Tibial nerve (tissue), 4 donors: ENCODE results near the gene C9orf50. TPM values are rescaled to one million over a fixed set of nuclear protein-coding genes. Genes with fewer than 3 reads are reported as not detected.

ENCODE experiments used
- DNase-seq, 2 donors: peaks; one replicate each; pipeline ENCODE4 v3.0.0-alpha.2; 2019; ENCODE audit warnings: low spot score in 2 of 2
- H3K27ac ChIP-seq, 4 donors: fragments of 200-600 bp; sonication (generic) in 3 of 4; one replicate each; pipeline ENCODE4 v1.5.1; 2017 to 2019; ENCODE audit warnings: mild to moderate bottlenecking in 1 of 4
- H3K27me3 ChIP-seq, 2 donors: fragments of 200-600 bp; sonication (generic) in 1 of 2; one replicate each; pipeline versions ENCODE4 v1.5.1 to v1.6.0; 2017 to 2019
- H3K36me3 ChIP-seq, 3 donors: fragments of 200-600 bp; sonication (generic); one replicate each; pipeline ENCODE4 v1.5.1; 2018 to 2019
- H3K4me1 ChIP-seq, 4 donors: fragments of 200-600 bp; sonication (generic) in 3 of 4; one replicate each; pipeline ENCODE4 v1.5.1; 2017 to 2019
- H3K4me3 ChIP-seq, 4 donors: fragments of 200-600 bp; sonication (generic) in 3 of 4; one replicate each; pipeline ENCODE4 v1.5.1; 2017 to 2019; ENCODE audit warnings: mild to moderate bottlenecking in 1 of 4, moderate library complexity in 1 of 4
- H3K9me3 ChIP-seq, 4 donors: fragments of 200-600 bp; sonication (generic) in 3 of 4; one replicate each; pipeline ENCODE4 v1.5.1; 2017 to 2019
- CTCF ChIP-seq, 5 experiments: fragments of 200-600 bp in 3 of 5; fragments of 450-650 bp in 2 of 5; sonication (generic) in 3 of 5; IDR thresholded peaks; one replicate each; pipeline ENCODE4 v1.5.1; 2016 to 2019; ENCODE audit warnings: antibody characterized with exemption in 5 of 5, mild to moderate bottlenecking in 3 of 5, moderate library complexity in 2 of 5
- EP300 ChIP-seq, 2 donors: sonication (generic); formaldehyde crosslinking; IDR thresholded peaks; one replicate each; pipeline ENCODE4 v1.6.1; 2017; ENCODE audit warnings: antibody characterized with exemption in 2 of 2, mild to moderate bottlenecking in 1 of 2
- POLR2A ChIP-seq, 2 donors: fragments of 450-650 bp; IDR thresholded peaks; one replicate each; pipeline ENCODE4 v1.6.1; 2017; ENCODE audit warnings: antibody characterized with exemption in 2 of 2, mild to moderate bottlenecking in 2 of 2, moderate library complexity in 2 of 2
- WGBS, 2 donors: methylation state at CpG; one replicate each; pipeline ENCODE4 v1.1.5; 2018; 5-methylcytosine and 5-hydroxymethylcytosine counted together
- total RNA-seq, 4 donors: library from RNA; depleted of rRNA; stranded (reverse); fragments of >200 nt; gene quantifications; one replicate each; pipeline ENCODE4 v1.1.0, GENCODE V29; 2016

Gene C9orf50
- total RNA-seq, 4 donors from 2014 or later = 0.90 to 1.7 (median 1.3) TPM

- Histone ChIP-seq H3K27ac (peak overlapping the region; percentile 87 to 96 (median 93)), H3K9me3 (no peaks in the 10 kb centered on the region), H3K36me3 (no peaks in the 10 kb centered on the region), H3K27me3 (no peaks in the 10 kb centered on the region), H3K4me1 (peaks cover 0 to 69% (median 45%) of the 10 kb centered on the region in 4 donors), H3K4me3 (no peak overlapping the region)
- no peak for TF ChIP-seq EP300 (IDR thresholded peaks at IDR 0.05)
- TF ChIP-seq CTCF (IDR thresholded peaks at IDR 0.05) = no peak
- no peak for TF ChIP-seq POLR2A (IDR thresholded peaks at IDR 0.05)
- 79 to 83% methylated on average over 22 to 24 of the region's 27 CpGs for WGBS, 2 donors
- no peak for DNase-seq
Measured at GRCh38 chr9:129608561-129609481, 12.1 kb downstream of the C9orf50 start.

GRCh38 chr9:129607027-129607387 lies 13.9 kb downstream of the C9orf50 start:
- Histone ChIP-seq H3K27ac (peak overlapping the region; percentile 87 to 96 (median 93)), H3K36me3 (no peaks in the 10 kb centered on the region), H3K27me3 (no peaks in the 10 kb centered on the region), H3K4me3 (no peak overlapping the region), H3K9me3 (no peaks in the 10 kb centered on the region), H3K4me1 (peaks cover 0 to 64% (median 40%) of the 10 kb centered on the region in 4 donors)
- TF ChIP-seq POLR2A (IDR thresholded peaks at IDR 0.05) (no peak), EP300 (IDR thresholded peaks at IDR 0.05) (no peak), CTCF (IDR thresholded peaks at IDR 0.05) (no peak)
- no peak for DNase-seq
- 67 to 74% methylated on average over 4 to 6 of the region's 6 CpGs for WGBS, 2 donors

GRCh38 chr9:129606161-129607026 lies 14.5 kb downstream of the C9orf50 start:
- H3K36me3 ChIP-seq = no peaks in the 10 kb centered on the region
- peak in 1 of 2 donors; percentile 48 for DNase-seq
- H3K9me3 ChIP-seq = no peaks in the 10 kb centered on the region
- peaks cover 0 to 58% (median 34%) of the 10 kb centered on the region in 4 donors for H3K4me1 ChIP-seq
- H3K27me3 ChIP-seq = no peaks in the 10 kb centered on the region
- no peak overlapping the region for H3K4me3 ChIP-seq
- peak overlapping the region; percentile 87 to 96 (median 93) for H3K27ac ChIP-seq
- WGBS, 2 donors = 56 to 68% methylated on average over 14 to 15 of the region's 15 CpGs
- TF ChIP-seq POLR2A (IDR thresholded peaks at IDR 0.05) (no peak), EP300 (IDR thresholded peaks at IDR 0.05) (peak in 1 of 2 donors; percentile 41)

- Histone ChIP-seq H3K9me3 (no peaks in the 10 kb centered on the region), H3K27ac (no peak overlapping the region), H3K4me3 (no peak overlapping the region), H3K4me1 (peaks cover 0 to 45% (median 25%) of the 10 kb centered on the region in 4 donors), H3K36me3 (no peaks in the 10 kb centered on the region), H3K27me3 (no peaks in the 10 kb centered on the region)
- WGBS, 2 donors = 65 to 69% methylated on average over 8 of the region's 8 CpGs
- no peak for TF ChIP-seq CTCF (IDR thresholded peaks at IDR 0.05)
- no peak for TF ChIP-seq POLR2A (IDR thresholded peaks at IDR 0.05)
- no peak for TF ChIP-seq EP300 (IDR thresholded peaks at IDR 0.05)
- DNase-seq = no peak
Measured at GRCh38 chr9:129604766-129605163, 16.1 kb downstream of the C9orf50 start.

GRCh38 chr9:129604056-129604765 lies 16.7 kb downstream of the C9orf50 start:
- TF ChIP-seq EP300 (IDR thresholded peaks at IDR 0.05) (no peak), POLR2A (IDR thresholded peaks at IDR 0.05) (no peak), CTCF (IDR thresholded peaks at IDR 0.05) (no peak)
- Histone ChIP-seq H3K9me3 (no peaks in the 10 kb centered on the region), H3K27me3 (no peaks in the 10 kb centered on the region), H3K4me3 (no peak overlapping the region), H3K27ac (no peak overlapping the region), H3K36me3 (no peaks in the 10 kb centered on the region), H3K4me1 (peaks cover 0 to 40% (median 20%) of the 10 kb centered on the region in 4 donors)
- WGBS, 2 donors = 66 to 73% methylated on average over 12 of the region's 12 CpGs
- no peak for DNase-seq
